Measurements from ENCODE around the gene SLC6A1.

The SLC6A1 gene

GRCh38 chr3:10948326-10948725 lies 44.2 kb upstream of the SLC6A1 start:
- Histone ChIP-seq H3K9ac (no peak overlapping the region), H3K36me3 (ENCODE audit: control insufficient read depth, insufficient read depth, low read length) (no peaks in the 10 kb centered on the region), H3K4me2 (ENCODE audit: low read length) (no peak overlapping the region), H3K9me3 (ENCODE audit: control insufficient read depth, low read length) (no peaks in the 10 kb centered on the region), H3K4me3 (ENCODE audit: low read depth, low read length) (no peak overlapping the region), H3K4me1 (peaks cover 4% of the 10 kb centered on the region), H3K27me3 (ENCODE audit: control insufficient read depth, insufficient read depth, low read length) (no peaks in the 10 kb centered on the region), H3K27ac (no peak overlapping the region), H2AFZ (no peak overlapping the region), H3K79me2 (no peaks in the 10 kb centered on the region)
- no peak for TF ChIP-seq CTCF (IDR thresholded peaks at IDR 0.05)

GRCh38 chr3:10949197-10949596 lies 43.4 kb upstream of the SLC6A1 start:
- H3K36me3 ChIP-seq (ENCODE audit: control insufficient read depth, insufficient read depth, low read length), result no peaks in the 10 kb centered on the region
- no peak overlapping the region for H3K4me2 ChIP-seq (ENCODE audit: low read length)
- H3K9ac ChIP-seq, result no peak overlapping the region
- no peak for TF ChIP-seq CTCF (IDR thresholded peaks at IDR 0.05)
- no peaks in the 10 kb centered on the region for H3K79me2 ChIP-seq
- no peak overlapping the region for H2AFZ ChIP-seq
- H3K4me1 ChIP-seq, result peaks cover 4% of the 10 kb centered on the region
- H3K4me3 ChIP-seq (ENCODE audit: low read depth, low read length), result no peak overlapping the region
- H3K9me3 ChIP-seq (ENCODE audit: control insufficient read depth, low read length), result no peaks in the 10 kb centered on the region
- no peak overlapping the region for H3K27ac ChIP-seq
- no peaks in the 10 kb centered on the region for H3K27me3 ChIP-seq (ENCODE audit: control insufficient read depth, insufficient read depth, low read length)

- H3K36me3 ChIP-seq (ENCODE audit: control insufficient read depth, insufficient read depth, low read length), result no peaks in the 10 kb centered on the region
- H3K9me3 ChIP-seq (ENCODE audit: control insufficient read depth, low read length), result no peaks in the 10 kb centered on the region
- H3K4me2 ChIP-seq (ENCODE audit: low read length), result no peak overlapping the region
- no peak overlapping the region for H3K4me3 ChIP-seq (ENCODE audit: low read depth, low read length)
- no peaks in the 10 kb centered on the region for H3K27me3 ChIP-seq (ENCODE audit: control insufficient read depth, insufficient read depth, low read length)
- H3K4me1 ChIP-seq, result peaks cover 4% of the 10 kb centered on the region
- peak overlapping the region; percentile 25 for H2AFZ ChIP-seq
- no peak overlapping the region for H3K27ac ChIP-seq
- TF ChIP-seq CTCF (IDR thresholded peaks at IDR 0.05), result peak; percentile 57
- no peak overlapping the region for H3K9ac ChIP-seq
- H3K79me2 ChIP-seq, result no peaks in the 10 kb centered on the region
Measured at GRCh38 chr3:10950476-10951294, 41.9 kb upstream of the SLC6A1 start.

- Histone ChIP-seq H3K27me3 (ENCODE audit: control insufficient read depth, insufficient read depth, low read length) (no peaks in the 10 kb centered on the region), H3K4me2 (ENCODE audit: low read length) (no peak overlapping the region), H3K79me2 (no peaks in the 10 kb centered on the region), H3K4me1 (no peaks in the 10 kb centered on the region), H3K36me3 (ENCODE audit: control insufficient read depth, insufficient read depth, low read length) (no peaks in the 10 kb centered on the region), H3K4me3 (ENCODE audit: low read depth, low read length) (no peak overlapping the region), H3K9me3 (ENCODE audit: control insufficient read depth, low read length) (no peaks in the 10 kb centered on the region), H3K27ac (no peak overlapping the region), H2AFZ (peak overlapping the region; percentile 25), H3K9ac (no peak overlapping the region)
- no peak for TF ChIP-seq CTCF (IDR thresholded peaks at IDR 0.05)
Measured at GRCh38 chr3:10951295-10951926, 41.1 kb upstream of the SLC6A1 start.
